Measurements from ENCODE around the gene TRIL. TPM values are rescaled to one million over a fixed set of nuclear protein-coding genes. Genes with fewer than 3 reads are reported as not detected.

The TRIL gene
- total RNA-seq, 1 donor from 2014 or later, result 0.16 TPM

DNA sequence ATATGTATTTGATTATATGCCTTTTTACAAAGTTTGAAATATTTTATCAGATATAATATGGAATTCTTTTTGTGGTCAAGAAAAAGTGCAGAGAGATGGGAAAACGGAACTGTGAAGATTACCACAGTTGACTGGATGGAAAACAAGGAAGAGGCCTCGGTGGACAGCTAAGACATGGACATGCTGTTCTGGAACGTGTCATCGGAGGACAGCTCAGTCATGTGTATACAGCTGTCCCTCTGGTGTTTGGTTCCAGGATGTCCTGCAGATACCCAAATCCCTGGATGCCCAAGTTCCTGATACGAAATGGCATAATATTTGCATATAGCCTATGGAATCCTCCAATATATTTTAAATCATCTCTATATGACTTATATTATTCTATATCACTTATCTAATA is 49.4 kb downstream of the TRIL start:
- Mint-ChIP-seq H3K36me3 (ENCODE audit: low read depth) (no peaks in the 10 kb centered on the region), H3K27me3 (peaks cover 4% of the 10 kb centered on the region), H3K27ac (no peak overlapping the region), H3K4me3 (no peak overlapping the region), H3K4me1 (no peaks in the 10 kb centered on the region), H3K9me3 (peaks cover 3% of the 10 kb centered on the region)
- intact Hi-C loops (cut with micrococcal nuclease), result no loop called here
- no peak for DNase-seq

DNA sequence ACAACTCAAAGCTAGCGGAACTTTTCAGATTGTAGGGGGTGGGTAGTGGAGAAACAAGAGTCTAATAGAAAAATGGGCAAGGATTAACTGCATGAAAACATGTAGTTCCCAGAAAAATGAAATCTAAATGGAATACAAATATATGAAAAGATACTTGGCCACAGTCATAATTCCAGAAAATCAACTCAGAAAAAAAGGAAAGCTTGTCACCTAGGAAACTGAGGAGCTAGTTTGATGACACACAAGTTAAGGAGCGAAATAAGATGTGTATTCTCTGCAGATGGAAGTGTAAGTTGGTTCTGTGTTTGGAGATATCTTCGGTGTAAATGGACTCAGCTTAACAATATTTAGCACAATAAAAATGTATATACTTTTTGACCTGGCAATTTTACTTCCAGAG is 52.7 kb downstream of the TRIL start:
- Mint-ChIP-seq H3K9me3 (no peaks in the 10 kb centered on the region), H3K4me1 (no peaks in the 10 kb centered on the region), H3K27ac (no peak overlapping the region), H3K36me3 (ENCODE audit: low read depth) (no peaks in the 10 kb centered on the region), H3K4me3 (no peak overlapping the region), H3K27me3 (peaks cover 2% of the 10 kb centered on the region)
- DNase-seq, result no peak
- intact Hi-C loops (cut with micrococcal nuclease), result no loop called here

DNA sequence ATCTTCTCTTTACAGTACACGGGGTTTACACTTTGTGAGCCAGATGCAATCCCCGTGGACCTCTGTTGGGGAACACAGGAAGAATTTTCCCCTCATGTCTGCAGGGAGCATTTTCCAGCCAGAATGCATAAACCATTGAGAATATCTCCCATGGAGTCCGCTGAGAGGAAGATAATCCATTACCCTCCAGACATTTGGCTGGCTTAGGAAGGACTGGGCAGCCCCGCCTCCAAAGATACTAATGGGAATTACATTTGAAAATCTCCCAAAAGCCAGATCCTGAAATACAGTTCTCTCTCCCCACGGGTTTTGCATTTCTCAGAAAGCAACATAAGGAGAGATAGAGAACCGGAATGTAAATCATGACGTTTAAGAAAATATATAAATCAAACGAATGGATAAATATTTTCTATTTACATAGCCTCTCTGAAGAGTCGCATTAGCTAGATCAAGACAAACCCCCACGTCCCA is 53.5 kb downstream of the TRIL start:
- H3K27ac Mint-ChIP-seq, result no peak overlapping the region
- H3K4me3 Mint-ChIP-seq, result no peak overlapping the region
- intact Hi-C loops (cut with micrococcal nuclease), result no loop called here
- no peaks in the 10 kb centered on the region for H3K36me3 Mint-ChIP-seq (ENCODE audit: low read depth)
- DNase-seq, result no peak
- H3K27me3 Mint-ChIP-seq, result peaks cover 2% of the 10 kb centered on the region
- no peaks in the 10 kb centered on the region for H3K4me1 Mint-ChIP-seq
- no peaks in the 10 kb centered on the region for H3K9me3 Mint-ChIP-seq

DNA sequence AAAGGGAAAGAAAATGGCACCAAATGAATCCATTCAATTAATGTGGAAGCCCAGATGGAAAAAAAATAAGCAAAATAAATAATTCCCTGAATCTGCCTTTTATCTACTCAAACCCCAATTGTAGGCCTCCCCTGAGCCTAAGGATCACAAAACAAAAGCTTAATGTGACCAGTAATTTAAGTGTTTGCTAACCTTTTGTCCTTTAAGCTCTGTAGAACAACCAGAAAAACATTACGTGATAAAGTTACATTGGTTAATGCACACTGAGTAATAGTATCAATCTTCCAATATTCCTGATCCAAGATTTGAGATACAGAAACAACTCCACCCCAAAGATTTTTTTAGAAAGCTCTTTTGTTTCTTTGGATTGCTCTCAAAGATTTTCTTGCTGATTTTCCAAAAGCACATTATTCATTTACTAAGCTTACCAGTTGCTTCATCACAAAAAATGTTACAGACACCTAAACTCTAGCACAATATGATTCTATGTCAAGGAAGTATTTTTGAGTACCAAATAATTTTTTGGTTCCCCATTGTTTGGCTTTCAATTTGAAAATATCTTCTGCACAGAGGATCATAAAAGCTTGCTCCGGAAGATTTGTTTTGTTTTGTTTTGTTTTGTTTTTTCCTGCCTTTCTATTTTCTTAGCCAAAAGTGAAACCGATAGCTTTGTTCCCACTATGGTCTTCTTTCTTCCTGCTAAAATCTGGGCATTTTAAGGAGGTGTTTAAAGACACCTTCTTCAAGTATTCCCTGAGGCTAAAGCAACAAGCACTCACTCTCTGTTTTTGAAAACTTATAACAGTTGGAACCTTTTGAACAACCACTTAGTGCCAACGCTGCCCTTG is 54.2 kb downstream of the TRIL start:
- intact Hi-C loops (cut with micrococcal nuclease), result no loop called here
- Mint-ChIP-seq H3K4me1 (no peaks in the 10 kb centered on the region), H3K27me3 (peaks cover 2% of the 10 kb centered on the region), H3K4me3 (no peak overlapping the region), H3K9me3 (no peaks in the 10 kb centered on the region), H3K36me3 (ENCODE audit: low read depth) (no peaks in the 10 kb centered on the region), H3K27ac (no peak overlapping the region)
- DNase-seq, result no peak

Other genes with a start within 250 kb of the TRIL start
- gene CPVL, start 188.2 kb upstream of the TRIL start, total RNA-seq, result not detected in 2 replicates
- 0.33 TPM in 1 of 2 replicates, not detected in the other for gene CHN2, start 236.4 kb upstream of the TRIL start, total RNA-seq

Data from activated CD4-positive, alpha-beta T cell treated with anti-CD3 and anti-CD28 coated beads, Interleukin-2, amount 10 ng/mL, durations not matched to agents 24 days and 14 days (primary cell).